Fibroblast of villous mesenchyme (primary cell): ENCODE data around the gene KLF11. TPM values are rescaled to one million over a fixed set of nuclear protein-coding genes. Genes with fewer than 3 reads are reported as not detected.

ENCODE experiments used
- DNase-seq: peaks from one replicate; pipeline ENCODE4 v3.0.0-alpha.2; 2010; ENCODE audit warnings: low read depth
- H3K4me3 ChIP-seq: 2 replicates; pipeline ENCODE4 v1.5.1; 2011; ENCODE audit warnings: low read depth, mild to moderate bottlenecking, low read length
- CTCF ChIP-seq: IDR thresholded peaks from 2 replicates; pipeline ENCODE4 v1.5.1; 2012; ENCODE audit warnings: low read depth, mild to moderate bottlenecking, low read length; ENCODE audit not compliant: insufficient read depth
- total RNA-seq: library from RNA; depleted of rRNA; stranded (reverse); fragments of >200 nt; gene quantifications from 2 replicates; pipeline ENCODE4 v1.2.3, GENCODE V29; 2012

The KLF11 gene
- total RNA-seq, 1 donor, result 6.9 TPM

- no peak overlapping the region for H3K4me3 ChIP-seq
- no peak for TF ChIP-seq CTCF
- no peak for DNase-seq
These were observed 23.5 kb upstream of the KLF11 start for GRCh38 chr2:10019602-10020400.

GRCh38 chr2:10022041-10022421, 21.3 kb upstream of the KLF11 start:
- TF ChIP-seq CTCF, result no peak
- DNase-seq, result no peak

GRCh38 chr2:10022445-10022844, 20.9 kb upstream of the KLF11 start:
- TF ChIP-seq CTCF, result no peak
- DNase-seq, result no peak
- no peak overlapping the region for H3K4me3 ChIP-seq

More at GRCh38 chr2:10022041-10022421, 21.3 kb upstream of the KLF11 start:
- no peak overlapping the region for H3K4me3 ChIP-seq

- TF ChIP-seq CTCF, result no peak
- no peak for DNase-seq
- no peak overlapping the region for H3K4me3 ChIP-seq
These were observed 20.2 kb upstream of the KLF11 start for GRCh38 chr2:10022966-10023662.

GRCh38 chr2:10026940-10027569, 16.3 kb upstream of the KLF11 start:
- no peak for TF ChIP-seq CTCF
- no peak for DNase-seq
- H3K4me3 ChIP-seq, result no peak overlapping the region

- H3K4me3 ChIP-seq, result no peak overlapping the region
- TF ChIP-seq CTCF, result no peak
- DNase-seq, result no peak
These were observed 15.6 kb upstream of the KLF11 start for GRCh38 chr2:10027660-10028330.
